Astrocyte (in vitro differentiated cells and primary cell): Measurements from ENCODE around the gene CRYGA.

Experiments
- EZH2 ChIP-seq: IDR thresholded peaks from 2 replicates; pipeline ENCODE4 v1.6.1; 2012; ENCODE audit warnings: mild to moderate bottlenecking, low read length, inconsistent platforms; ENCODE audit not compliant: insufficient read depth
- TF ChIP-seq, protein P1 (sequence below): IDR thresholded peaks from 2 replicates; pipeline ENCODE4 v1.5.1; 2011; ENCODE audit warnings: low read depth, mild to moderate bottlenecking, inconsistent platforms, low read length, moderate library complexity; ENCODE audit not compliant: insufficient read depth

- TF ChIP-seq, protein P1, sequence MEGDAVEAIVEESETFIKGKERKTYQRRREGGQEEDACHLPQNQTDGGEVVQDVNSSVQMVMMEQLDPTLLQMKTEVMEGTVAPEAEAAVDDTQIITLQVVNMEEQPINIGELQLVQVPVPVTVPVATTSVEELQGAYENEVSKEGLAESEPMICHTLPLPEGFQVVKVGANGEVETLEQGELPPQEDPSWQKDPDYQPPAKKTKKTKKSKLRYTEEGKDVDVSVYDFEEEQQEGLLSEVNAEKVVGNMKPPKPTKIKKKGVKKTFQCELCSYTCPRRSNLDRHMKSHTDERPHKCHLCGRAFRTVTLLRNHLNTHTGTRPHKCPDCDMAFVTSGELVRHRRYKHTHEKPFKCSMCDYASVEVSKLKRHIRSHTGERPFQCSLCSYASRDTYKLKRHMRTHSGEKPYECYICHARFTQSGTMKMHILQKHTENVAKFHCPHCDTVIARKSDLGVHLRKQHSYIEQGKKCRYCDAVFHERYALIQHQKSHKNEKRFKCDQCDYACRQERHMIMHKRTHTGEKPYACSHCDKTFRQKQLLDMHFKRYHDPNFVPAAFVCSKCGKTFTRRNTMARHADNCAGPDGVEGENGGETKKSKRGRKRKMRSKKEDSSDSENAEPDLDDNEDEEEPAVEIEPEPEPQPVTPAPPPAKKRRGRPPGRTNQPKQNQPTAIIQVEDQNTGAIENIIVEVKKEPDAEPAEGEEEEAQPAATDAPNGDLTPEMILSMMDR: no peak
- no peak for TF ChIP-seq EZH2
Observed at GRCh38 chr2:208175840-208176153, 12.4 kb upstream of the CRYGA start.
